ENCODE measurements around the gene STXBP3. TPM values are rescaled to one million over a fixed set of nuclear protein-coding genes. Genes with fewer than 3 reads are reported as not detected.

Gene STXBP3
- total RNA-seq, 1 donor: 78.7 TPM

- no peak for DNase-seq (ENCODE audit: low read depth)
- TF ChIP-seq, protein P1, sequence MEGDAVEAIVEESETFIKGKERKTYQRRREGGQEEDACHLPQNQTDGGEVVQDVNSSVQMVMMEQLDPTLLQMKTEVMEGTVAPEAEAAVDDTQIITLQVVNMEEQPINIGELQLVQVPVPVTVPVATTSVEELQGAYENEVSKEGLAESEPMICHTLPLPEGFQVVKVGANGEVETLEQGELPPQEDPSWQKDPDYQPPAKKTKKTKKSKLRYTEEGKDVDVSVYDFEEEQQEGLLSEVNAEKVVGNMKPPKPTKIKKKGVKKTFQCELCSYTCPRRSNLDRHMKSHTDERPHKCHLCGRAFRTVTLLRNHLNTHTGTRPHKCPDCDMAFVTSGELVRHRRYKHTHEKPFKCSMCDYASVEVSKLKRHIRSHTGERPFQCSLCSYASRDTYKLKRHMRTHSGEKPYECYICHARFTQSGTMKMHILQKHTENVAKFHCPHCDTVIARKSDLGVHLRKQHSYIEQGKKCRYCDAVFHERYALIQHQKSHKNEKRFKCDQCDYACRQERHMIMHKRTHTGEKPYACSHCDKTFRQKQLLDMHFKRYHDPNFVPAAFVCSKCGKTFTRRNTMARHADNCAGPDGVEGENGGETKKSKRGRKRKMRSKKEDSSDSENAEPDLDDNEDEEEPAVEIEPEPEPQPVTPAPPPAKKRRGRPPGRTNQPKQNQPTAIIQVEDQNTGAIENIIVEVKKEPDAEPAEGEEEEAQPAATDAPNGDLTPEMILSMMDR (IDR thresholded peaks at IDR 0.05; ENCODE audit: insufficient read depth, low read length): no peak
- H3K4me3 ChIP-seq (ENCODE audit: low read depth, low read length): no peak overlapping the region
Measured at GRCh38 chr1:108706643-108707042, 39.8 kb upstream of the STXBP3 start.

- no peak overlapping the region for H3K4me3 ChIP-seq (ENCODE audit: low read depth, low read length)
- TF ChIP-seq, protein P1 (IDR thresholded peaks at IDR 0.05; ENCODE audit: insufficient read depth, low read length): no peak
- DNase-seq (ENCODE audit: low read depth): peak; percentile 70
Measured at GRCh38 chr1:108708691-108709660, 37.5 kb upstream of the STXBP3 start.

- DNase-seq (ENCODE audit: low read depth): peak; percentile 47
- TF ChIP-seq, protein P1 (IDR thresholded peaks at IDR 0.05; ENCODE audit: insufficient read depth, low read length): no peak
- no peak within 1 kb of the TSS for H3K4me3 ChIP-seq (ENCODE audit: low read depth, low read length)
Measured at GRCh38 chr1:108712606-108713150, 33.8 kb upstream of the STXBP3 start, which contains the start of gene FNDC7. FNDC7 (plus strand) TSS chr1:108712908; CDS start chr1:108712934, 26 bp downstream.

DNA sequence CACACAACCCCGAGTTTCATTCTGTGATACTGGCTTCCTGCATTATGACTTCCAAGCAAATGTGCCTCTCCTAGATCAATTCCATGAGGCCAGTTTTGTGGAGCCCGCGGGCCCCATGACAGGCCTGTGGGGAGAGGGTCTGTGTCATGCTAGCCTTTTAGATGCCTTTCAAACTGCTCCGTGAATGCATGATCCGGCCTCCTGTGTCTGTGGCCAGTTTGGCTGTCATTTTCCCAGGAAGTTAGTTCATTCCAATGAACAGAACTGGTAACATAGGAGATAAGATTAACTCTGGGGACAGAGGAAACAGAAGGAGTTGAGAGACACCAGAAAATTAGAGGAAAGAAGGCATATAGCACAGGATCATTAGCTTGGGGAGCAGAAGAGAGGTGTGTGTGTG, 30.5 kb upstream of the STXBP3 start:
- DNase-seq (ENCODE audit: low read depth): peak; percentile 42
- TF ChIP-seq, protein P1 (IDR thresholded peaks at IDR 0.05; ENCODE audit: insufficient read depth, low read length): no peak

DNA sequence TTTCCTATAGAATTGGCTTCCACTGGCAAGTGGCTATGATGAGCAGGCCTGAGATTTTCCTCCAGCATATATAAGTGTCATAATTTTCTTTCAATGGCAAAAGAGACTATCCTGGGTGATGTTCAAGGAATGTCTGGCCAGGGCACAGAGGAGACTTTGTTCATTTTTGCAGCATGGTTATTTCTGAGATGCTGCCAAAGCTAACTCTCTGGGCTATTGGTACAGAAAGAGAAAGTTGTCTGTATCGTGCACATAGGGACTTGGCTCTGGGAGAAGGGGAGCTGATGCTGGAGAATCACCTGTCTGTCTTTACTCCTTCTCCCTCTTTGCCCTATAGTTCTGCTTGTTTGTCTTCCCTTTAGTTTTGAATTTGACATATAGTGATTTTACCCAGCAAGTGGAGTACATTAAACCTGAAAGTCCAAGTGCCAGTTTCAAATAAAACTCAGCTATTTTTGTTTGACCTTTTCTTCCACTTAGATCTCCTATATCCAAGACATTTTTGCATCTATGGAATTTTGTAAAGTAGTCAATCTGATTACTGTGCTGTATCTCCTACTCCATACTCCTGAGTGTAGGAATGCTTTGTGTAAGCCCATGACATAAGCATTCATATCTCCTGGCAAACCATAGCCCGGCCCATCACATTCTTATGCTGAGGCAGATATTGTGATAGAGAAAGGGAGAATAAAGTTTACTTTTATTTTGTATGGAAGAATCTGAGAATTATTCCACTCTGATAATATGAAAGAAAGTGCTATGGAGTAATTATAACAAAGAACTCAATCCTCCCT, 29.8 kb upstream of the STXBP3 start:
- peak; percentile 55 for DNase-seq (ENCODE audit: low read depth)

More for the DNA sequence above, 30.5 kb upstream of the STXBP3 start:
- no peak overlapping the region for H3K4me3 ChIP-seq (ENCODE audit: low read depth, low read length)

More for the DNA sequence above, 29.8 kb upstream of the STXBP3 start:
- TF ChIP-seq, protein P1 (IDR thresholded peaks at IDR 0.05; ENCODE audit: insufficient read depth, low read length): no peak
- no peak overlapping the region for H3K4me3 ChIP-seq (ENCODE audit: low read depth, low read length)
